IMR-90 (cell line): ENCODE measurements around the gene ENO4. TPM values are rescaled to one million over a fixed set of nuclear protein-coding genes. Genes with fewer than 3 reads are reported as not detected.

Experiments
- ATAC-seq: fragments of 200-7000 bp; cut with Tn5 transposase; 2 replicates; pipeline ENCODE4 v1.9.1; 2020; ENCODE audit warnings: low read depth, mild to moderate bottlenecking, moderate library complexity
- BruUV-seq: library from RNA; stranded (reverse); fragments of 400-500 nt; replicated peaks from 2 replicates; lab custom pipeline; 2021; lab: Mats Ljungman, UMichigan
- CTCF ChIA-PET: fragments of 300-600 bp; formaldehyde crosslinking; extraction: SDS; loops from one replicate; lab custom pipeline; 2021; ENCODE audit warnings: antibody characterized with exemption; lab: Yijun Ruan, JAX
- POLR2A ChIA-PET: fragments of 300-600 bp; sonication (Branson Sonifier 250); formaldehyde crosslinking; loops from one replicate; lab custom pipeline; 2022; ENCODE audit warnings: antibody characterized with exemption; ENCODE audit not compliant: unreplicated experiment; lab: Charles Lee
- DNase-seq: peaks from one replicate; pipeline ENCODE4 v3.0.0; 2013
- H2AFZ ChIP-seq: replicated peaks from 2 replicates; pipeline ENCODE3; 2013; ENCODE audit warnings: low read length, mild to moderate bottlenecking; ENCODE audit not compliant: poor library complexity
- H2AK5ac ChIP-seq: 2 replicates; pipeline ENCODE4 v1.6.1; 2013; ENCODE audit warnings: low read depth, low read length, inconsistent platforms
- H2AK9ac ChIP-seq: replicated peaks from 2 replicates; pipeline ENCODE3; 2013; ENCODE audit warnings: mild to moderate bottlenecking, low read depth, low read length, moderate library complexity; ENCODE audit not compliant: poor library complexity
- H2BK120ac ChIP-seq: 2 replicates; pipeline ENCODE4 v1.6.1; 2013; ENCODE audit warnings: low read depth, low read length, inconsistent platforms
- H2BK15ac ChIP-seq: 3 replicates; pipeline ENCODE4 v1.6.1; 2013; ENCODE audit warnings: low read depth, low read length, inconsistent platforms
- H2BK20ac ChIP-seq: 2 replicates; pipeline ENCODE4 v1.6.1; 2013; ENCODE audit warnings: low read depth, mild to moderate bottlenecking, inconsistent platforms, low read length, moderate library complexity
- H2BK5ac ChIP-seq: 2 replicates; pipeline ENCODE4 v1.6.1; 2013; ENCODE audit warnings: mild to moderate bottlenecking, low read depth, low read length, inconsistent platforms; ENCODE audit not compliant: poor library complexity, severe bottlenecking
- H3K14ac ChIP-seq: replicated peaks from 2 replicates; pipeline ENCODE4 v1.6.1; 2013; ENCODE audit warnings: low read depth, low read length, inconsistent platforms
- H3K18ac ChIP-seq: 2 replicates; pipeline ENCODE4 v1.6.1; 2013; ENCODE audit warnings: low read depth, low read length, control low read depth
- H3K23ac ChIP-seq: 2 replicates; pipeline ENCODE4 v1.6.1; 2013; ENCODE audit warnings: low read depth, low read length, inconsistent platforms
- H3K27ac ChIP-seq: 2 replicates; pipeline ENCODE4 v1.5.1; 2013; ENCODE audit warnings: mild to moderate bottlenecking, control low read depth, low read length; ENCODE audit not compliant: insufficient read depth
- H3K27me3 ChIP-seq: 2 replicates; pipeline ENCODE4 v1.6.1; 2013; ENCODE audit warnings: low read length; ENCODE audit not compliant: control insufficient read depth, insufficient read depth
- H3K36me3 ChIP-seq: 2 replicates; pipeline ENCODE4 v1.6.1; 2013; ENCODE audit warnings: low read length, mixed read lengths; ENCODE audit not compliant: control insufficient read depth, insufficient read depth
- H3K4ac ChIP-seq: 2 replicates; pipeline ENCODE4 v1.6.1; 2013; ENCODE audit warnings: low read depth, low read length, inconsistent platforms
- H3K4me1 ChIP-seq: 2 replicates; pipeline ENCODE4 v1.6.1; 2013; ENCODE audit warnings: low read length, mixed read lengths; ENCODE audit not compliant: control insufficient read depth, insufficient read depth
- H3K4me2 ChIP-seq: 2 replicates; pipeline ENCODE4 v1.6.1; 2013; ENCODE audit warnings: low read depth, mild to moderate bottlenecking, control low read depth, low read length, moderate library complexity
- H3K4me3 ChIP-seq: 2 replicates; pipeline ENCODE4 v1.5.1; 2013; ENCODE audit warnings: low read depth, mild to moderate bottlenecking, control low read depth, low read length, moderate library complexity; ENCODE audit not compliant: insufficient read depth
- H3K56ac ChIP-seq: 2 replicates; pipeline ENCODE4 v1.6.1; 2013; ENCODE audit warnings: low read length, inconsistent platforms; ENCODE audit not compliant: insufficient read depth; ENCODE audit errors: extremely low read depth
- H3K79me1 ChIP-seq, 2 experiments: 2 replicates each; pipeline ENCODE4 v1.6.1; 2013; ENCODE audit warnings: low read length in 2 of 2, inconsistent platforms in 1 of 2, low read depth in 1 of 2
- H3K9ac ChIP-seq: 2 replicates; pipeline ENCODE4 v1.6.1; 2013; ENCODE audit warnings: low read depth, low read length, control low read depth
- H3K9me1 ChIP-seq: 2 replicates; pipeline ENCODE4 v1.6.1; 2013; ENCODE audit warnings: low read length, inconsistent platforms; ENCODE audit not compliant: insufficient read depth
- H3K9me3 ChIP-seq: 2 replicates; pipeline ENCODE4 v1.6.1; 2013; ENCODE audit warnings: low read length; ENCODE audit not compliant: control insufficient read depth, insufficient read depth
- H4K20me1 ChIP-seq: 2 replicates; pipeline ENCODE4 v1.6.1; 2013; ENCODE audit warnings: low read length, inconsistent platforms; ENCODE audit not compliant: insufficient read depth
- H4K5ac ChIP-seq: 2 replicates; pipeline ENCODE4 v1.6.1; 2013; ENCODE audit warnings: mild to moderate bottlenecking, low read depth, low read length, control low read depth
- H4K8ac ChIP-seq, 2 experiments: 2 replicates each; pipeline ENCODE4 v1.6.1; 2013; ENCODE audit warnings: low read depth in 2 of 2, low read length in 2 of 2, control low read depth in 1 of 2, inconsistent platforms in 1 of 2
- H4K91ac ChIP-seq: 2 replicates; pipeline ENCODE4 v1.6.1; 2013; ENCODE audit warnings: low read depth, low read length, inconsistent platforms; ENCODE audit not compliant: insufficient read depth
- CTCF ChIP-seq: conservative IDR thresholded peaks from 2 replicates; pipeline ENCODE4 v1.5.1; 2012; ENCODE audit warnings: mild to moderate bottlenecking, low read depth, low read length, improper control_type of control experiment
- FOS ChIP-seq: fragments of 150-350 bp; IDR thresholded peaks from 2 replicates; pipeline ENCODE4 v1.6.1; 2016; ENCODE audit warnings: low read depth, low read length
- RCOR1 ChIP-seq: IDR thresholded peaks from 2 replicates; pipeline ENCODE4 v1.6.1; 2012; ENCODE audit warnings: mild to moderate bottlenecking, low read length, improper control_type of control experiment; ENCODE audit not compliant: insufficient replicate concordance
- WGBS, 2 experiments: methylation state at CpG; one replicate each; pipeline versions ENCODE4 v1.1.5 to v1.1.7; 2013; ENCODE audit warnings: missing lambda C conversion rate in 2 of 2; ENCODE audit not compliant: insufficient read length in 1 of 2; ENCODE audit errors: extremely low coverage in 2 of 2; 5-methylcytosine and 5-hydroxymethylcytosine counted together
- dilution Hi-C: fragments of 300-500 bp; cut with HindIII; formaldehyde crosslinking; loops from one replicate; pipeline ENCODE4 v1.14.3; 2018; ENCODE audit warnings: low sequenced_read_pairs; ENCODE audit not compliant: unreplicated experiment
- in situ Hi-C: fragments of 300-500 bp; cut with MboI; formaldehyde crosslinking; loops from 3 replicates; pipeline ENCODE4 v1.14.3; 2019; ENCODE audit warnings: low sequenced_read_pairs, inconsistent platforms, mixed read lengths
- intact Hi-C: fragments of 100-400 bp; cut with micrococcal nuclease; formaldehyde crosslinking; loops from 2 replicates; pipeline ENCODE4 v1.10.0; 2022
- polyA plus RNA-seq, 3 experiments: library from polyadenylated mRNA; depleted of rRNA; stranded (reverse); fragments of >200 nt; gene quantifications; 2 replicates each; pipeline ENCODE4 v1.2.3, GENCODE V29; 2012; ENCODE audit warnings: low replicate concordance in 1 of 3
- total RNA-seq: library from RNA; depleted of rRNA; stranded (reverse); fragments of >200 nt; gene quantifications from 2 replicates; pipeline ENCODE4 v1.2.3, GENCODE V29; 2012

Gene ENO4
- total and polyA plus RNA-seq, 2 of the 4 experiments (the other 2 are of a cell fraction): under 0.01 to 0.05 TPM

- Histone ChIP-seq H3K9ac (no peak overlapping the region), H2BK120ac (no peak overlapping the region), H4K20me1 (no peaks in the 10 kb centered on the region), H2AK5ac (no peak overlapping the region), H3K23ac (no peak overlapping the region), H3K27ac (no peak overlapping the region), H3K9me1 (no peaks in the 10 kb centered on the region), H2AFZ (no peak overlapping the region), H4K91ac (no peak overlapping the region), H2BK15ac (no peak overlapping the region), H2BK5ac (no peak overlapping the region), H3K4ac (no peak overlapping the region), H3K14ac (no peak overlapping the region), H3K36me3 (no peaks in the 10 kb centered on the region), H3K27me3 (peaks cover 29% of the 10 kb centered on the region), H2AK9ac (no peak overlapping the region), H3K4me1 (no peaks in the 10 kb centered on the region), H3K4me2 (no peak overlapping the region), H4K8ac (no peak overlapping the region), H3K4me3 (no peak overlapping the region), H3K18ac (no peak overlapping the region), H3K56ac (no peak overlapping the region), H3K79me1 (no peaks in the 10 kb centered on the region), H2BK20ac (no peak overlapping the region), H4K5ac (no peak overlapping the region), H3K9me3 (no peaks in the 10 kb centered on the region)
- POLR2A ChIA-PET: no interaction called here
- intact Hi-C loops: no loop called here
- ATAC-seq (no peak), DNase-seq (no peak)
- dilution Hi-C loops: no loop called here
- in situ Hi-C loops: no loop called here
- BruUV-seq: no TSS peak
- CTCF ChIA-PET: interaction anchor here (1.1 to 1.2 kb wide), 2 partner anchors 10 to 11 kb away, joined by 3 read pairs; partner anchors contain the start of gene ENO4
- WGBS, 2 experiments: no CpG with 5 or more reads among the region's 5 CpGs
- TF ChIP-seq CTCF: no peak
- TF ChIP-seq RCOR1: no peak
- TF ChIP-seq FOS: no peak
Measured at GRCh38 chr10:116838143-116838725, 11.1 kb upstream of the ENO4 start.
